Measurements from ENCODE around the gene GRSF1.

DNA sequence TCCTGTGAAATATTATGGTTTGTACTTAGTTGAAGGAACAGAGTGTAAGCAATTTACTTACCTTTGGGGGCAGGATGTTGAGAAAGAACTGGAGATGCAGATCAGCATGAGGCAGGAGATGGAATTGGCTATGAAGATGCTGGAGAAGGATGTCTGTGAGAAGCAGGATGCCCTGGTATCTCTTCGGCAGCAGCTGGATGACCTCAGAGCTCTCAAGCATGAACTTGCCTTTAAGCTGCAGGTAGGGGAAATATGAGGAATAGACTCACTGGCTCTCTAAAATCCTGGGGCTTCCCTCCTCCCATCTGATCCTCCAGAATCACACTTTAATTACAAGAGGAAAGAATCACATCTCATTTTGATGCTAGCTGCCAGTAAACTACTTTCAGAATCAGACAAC is 51.0 kb downstream of the GRSF1 start:
- TF ChIP-seq EZH2 (IDR thresholded peaks at IDR 0.05; ENCODE audit: insufficient read depth, poor library complexity, severe bottlenecking) (no peak), EZH2phosphoT487 (IDR thresholded peaks at IDR 0.05; ENCODE audit: insufficient read depth, low read depth) (no peak)
